ENCODE data around the gene SIGLEC15. TPM values are rescaled to one million over a fixed set of nuclear protein-coding genes. Genes with fewer than 3 reads are reported as not detected.

The SIGLEC15 gene
- total RNA-seq, 1 donor from 2014 or later, result 0.85 TPM

DNA sequence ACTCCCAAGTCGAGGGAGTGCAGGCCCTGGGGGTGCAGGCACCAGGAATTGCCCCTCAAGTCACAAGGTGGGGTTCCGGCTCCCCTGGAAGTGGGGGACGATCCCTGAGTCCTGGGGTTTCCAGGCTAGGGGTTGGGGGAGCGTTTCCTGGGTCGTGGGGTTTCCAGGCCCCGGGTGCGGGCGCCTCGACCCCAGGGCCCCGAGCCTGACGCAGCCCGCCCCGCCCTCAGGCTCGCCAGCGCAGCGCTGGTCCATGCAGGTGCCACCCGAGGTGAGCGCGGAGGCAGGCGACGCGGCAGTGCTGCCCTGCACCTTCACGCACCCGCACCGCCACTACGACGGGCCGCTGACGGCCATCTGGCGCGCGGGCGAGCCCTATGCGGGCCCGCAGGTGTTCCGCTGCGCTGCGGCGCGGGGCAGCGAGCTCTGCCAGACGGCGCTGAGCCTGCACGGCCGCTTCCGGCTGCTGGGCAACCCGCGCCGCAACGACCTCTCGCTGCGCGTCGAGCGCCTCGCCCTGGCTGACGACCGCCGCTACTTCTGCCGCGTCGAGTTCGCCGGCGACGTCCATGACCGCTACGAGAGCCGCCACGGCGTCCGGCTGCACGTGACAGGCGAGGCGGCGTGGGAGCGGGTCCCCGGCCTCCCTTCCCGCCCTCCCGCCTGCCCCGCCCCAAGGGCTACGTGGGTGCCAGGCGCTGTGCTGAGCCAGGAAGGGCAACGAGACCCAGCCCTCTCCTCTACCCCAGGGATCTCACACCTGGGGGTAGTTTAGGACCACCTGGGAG is 12.0 kb downstream of the SIGLEC15 start:
- TF ChIP-seq, protein P1, sequence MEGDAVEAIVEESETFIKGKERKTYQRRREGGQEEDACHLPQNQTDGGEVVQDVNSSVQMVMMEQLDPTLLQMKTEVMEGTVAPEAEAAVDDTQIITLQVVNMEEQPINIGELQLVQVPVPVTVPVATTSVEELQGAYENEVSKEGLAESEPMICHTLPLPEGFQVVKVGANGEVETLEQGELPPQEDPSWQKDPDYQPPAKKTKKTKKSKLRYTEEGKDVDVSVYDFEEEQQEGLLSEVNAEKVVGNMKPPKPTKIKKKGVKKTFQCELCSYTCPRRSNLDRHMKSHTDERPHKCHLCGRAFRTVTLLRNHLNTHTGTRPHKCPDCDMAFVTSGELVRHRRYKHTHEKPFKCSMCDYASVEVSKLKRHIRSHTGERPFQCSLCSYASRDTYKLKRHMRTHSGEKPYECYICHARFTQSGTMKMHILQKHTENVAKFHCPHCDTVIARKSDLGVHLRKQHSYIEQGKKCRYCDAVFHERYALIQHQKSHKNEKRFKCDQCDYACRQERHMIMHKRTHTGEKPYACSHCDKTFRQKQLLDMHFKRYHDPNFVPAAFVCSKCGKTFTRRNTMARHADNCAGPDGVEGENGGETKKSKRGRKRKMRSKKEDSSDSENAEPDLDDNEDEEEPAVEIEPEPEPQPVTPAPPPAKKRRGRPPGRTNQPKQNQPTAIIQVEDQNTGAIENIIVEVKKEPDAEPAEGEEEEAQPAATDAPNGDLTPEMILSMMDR (IDR thresholded peaks at IDR 0.05), result peak; percentile 77
- H3K9me3 Mint-ChIP-seq (ENCODE audit: low read depth), result no peaks in the 10 kb centered on the region
- no peak overlapping the region for H3K4me3 Mint-ChIP-seq (ENCODE audit: unreplicated experiment)
- H3K27ac Mint-ChIP-seq (ENCODE audit: unreplicated experiment), result no peak overlapping the region
- no peaks in the 10 kb centered on the region for H3K36me3 Mint-ChIP-seq (ENCODE audit: low read depth)
- peaks cover 8% of the 10 kb centered on the region for H3K27me3 Mint-ChIP-seq (ENCODE audit: low read depth)
- no peak for DNase-seq (ENCODE audit: low spot score)
- peaks cover 14% of the 10 kb centered on the region for H3K4me1 Mint-ChIP-seq (ENCODE audit: low read depth)

DNA sequence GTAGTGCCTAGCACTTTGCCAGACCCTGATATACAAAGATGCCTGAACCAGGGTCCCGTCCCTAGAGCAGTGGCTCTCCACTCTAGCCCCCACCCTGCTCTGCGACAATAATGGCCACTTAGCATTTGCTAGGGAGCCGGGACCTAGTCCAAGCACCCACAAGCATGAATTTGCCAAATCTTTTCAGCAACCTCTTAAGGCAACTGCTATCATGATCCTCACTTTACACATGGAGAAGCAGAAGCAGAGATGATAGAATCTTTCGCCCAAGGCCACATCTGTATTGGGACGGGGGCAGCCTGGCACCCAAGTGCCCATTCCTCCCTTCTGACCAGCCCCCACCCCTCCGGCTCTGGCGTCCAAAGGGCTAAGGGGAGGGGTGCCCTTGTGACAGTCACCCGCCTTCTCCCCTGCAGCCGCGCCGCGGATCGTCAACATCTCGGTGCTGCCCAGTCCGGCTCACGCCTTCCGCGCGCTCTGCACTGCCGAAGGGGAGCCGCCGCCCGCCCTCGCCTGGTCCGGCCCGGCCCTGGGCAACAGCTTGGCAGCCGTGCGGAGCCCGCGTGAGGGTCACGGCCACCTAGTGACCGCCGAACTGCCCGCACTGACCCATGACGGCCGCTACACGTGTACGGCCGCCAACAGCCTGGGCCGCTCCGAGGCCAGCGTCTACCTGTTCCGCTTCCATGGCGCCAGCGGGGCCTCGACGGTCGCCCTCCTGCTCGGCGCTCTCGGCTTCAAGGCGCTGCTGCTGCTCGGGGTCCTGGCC is 13.0 kb downstream of the SIGLEC15 start:
- no peaks in the 10 kb centered on the region for H3K36me3 Mint-ChIP-seq (ENCODE audit: low read depth)
- H3K4me1 Mint-ChIP-seq (ENCODE audit: low read depth), result peaks cover 9% of the 10 kb centered on the region
- TF ChIP-seq, protein P1 (IDR thresholded peaks at IDR 0.05), result no peak
- no peak overlapping the region for H3K4me3 Mint-ChIP-seq (ENCODE audit: unreplicated experiment)
- DNase-seq (ENCODE audit: low spot score), result no peak
- H3K27me3 Mint-ChIP-seq (ENCODE audit: low read depth), result peaks cover 8% of the 10 kb centered on the region
- H3K27ac Mint-ChIP-seq (ENCODE audit: unreplicated experiment), result no peak overlapping the region
- H3K9me3 Mint-ChIP-seq (ENCODE audit: low read depth), result no peaks in the 10 kb centered on the region

DNA sequence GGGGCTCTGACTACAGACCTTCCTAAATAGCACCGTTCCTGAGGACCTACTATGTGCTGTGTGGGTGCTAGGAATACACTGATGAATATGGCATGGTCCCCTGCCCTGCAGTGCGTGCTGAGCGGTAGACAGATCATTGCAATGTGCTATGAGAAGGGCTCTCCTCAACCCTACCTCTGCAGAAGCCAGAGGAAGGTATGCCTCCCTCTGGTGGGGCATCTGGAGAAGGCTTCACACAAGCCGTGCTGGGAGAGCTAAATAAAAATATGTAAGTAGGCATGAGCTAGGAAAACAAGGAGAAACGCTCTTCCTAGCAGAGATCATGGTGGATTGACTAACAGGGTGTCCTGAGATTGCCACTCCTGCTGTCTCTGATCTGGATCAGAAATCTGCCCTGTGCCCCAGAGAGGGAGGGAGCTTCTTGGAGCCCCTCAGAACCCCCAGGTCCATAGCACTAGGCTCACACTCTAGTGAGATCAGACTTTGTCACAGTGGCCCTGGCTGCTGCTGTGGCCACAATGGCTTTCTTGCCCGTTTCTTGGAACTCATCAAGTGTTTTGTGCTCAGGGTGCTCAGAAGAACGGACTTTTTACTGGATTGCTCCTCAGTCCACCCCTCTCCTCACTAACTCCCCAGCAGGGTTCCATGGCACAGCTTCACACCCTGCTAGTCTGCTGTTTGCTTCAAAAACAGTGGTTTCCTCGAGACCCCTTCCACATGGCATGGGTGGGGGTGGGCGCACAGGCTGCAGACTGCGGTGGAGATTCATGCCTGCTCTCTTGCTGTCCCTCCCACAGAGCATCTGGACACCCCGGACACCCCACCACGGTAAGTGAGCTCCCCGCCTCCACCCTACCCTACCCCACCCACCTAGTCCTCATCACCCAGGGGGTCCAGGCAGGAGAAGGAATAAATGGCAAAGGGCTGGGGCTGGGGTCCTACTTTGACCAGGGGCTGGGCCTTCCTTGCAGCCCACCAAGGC is 14.2 kb downstream of the SIGLEC15 start:
- no peaks in the 10 kb centered on the region for H3K36me3 Mint-ChIP-seq (ENCODE audit: low read depth)
- H3K4me3 Mint-ChIP-seq (ENCODE audit: unreplicated experiment), result no peak overlapping the region
- H3K27ac Mint-ChIP-seq (ENCODE audit: unreplicated experiment), result no peak overlapping the region
- no peak for DNase-seq (ENCODE audit: low spot score)
- H3K4me1 Mint-ChIP-seq (ENCODE audit: low read depth), result peaks cover 9% of the 10 kb centered on the region
- no peaks in the 10 kb centered on the region for H3K9me3 Mint-ChIP-seq (ENCODE audit: low read depth)
- TF ChIP-seq, protein P1 (IDR thresholded peaks at IDR 0.05), result peak; percentile 82
- peaks cover 8% of the 10 kb centered on the region for H3K27me3 Mint-ChIP-seq (ENCODE audit: low read depth)

DNA sequence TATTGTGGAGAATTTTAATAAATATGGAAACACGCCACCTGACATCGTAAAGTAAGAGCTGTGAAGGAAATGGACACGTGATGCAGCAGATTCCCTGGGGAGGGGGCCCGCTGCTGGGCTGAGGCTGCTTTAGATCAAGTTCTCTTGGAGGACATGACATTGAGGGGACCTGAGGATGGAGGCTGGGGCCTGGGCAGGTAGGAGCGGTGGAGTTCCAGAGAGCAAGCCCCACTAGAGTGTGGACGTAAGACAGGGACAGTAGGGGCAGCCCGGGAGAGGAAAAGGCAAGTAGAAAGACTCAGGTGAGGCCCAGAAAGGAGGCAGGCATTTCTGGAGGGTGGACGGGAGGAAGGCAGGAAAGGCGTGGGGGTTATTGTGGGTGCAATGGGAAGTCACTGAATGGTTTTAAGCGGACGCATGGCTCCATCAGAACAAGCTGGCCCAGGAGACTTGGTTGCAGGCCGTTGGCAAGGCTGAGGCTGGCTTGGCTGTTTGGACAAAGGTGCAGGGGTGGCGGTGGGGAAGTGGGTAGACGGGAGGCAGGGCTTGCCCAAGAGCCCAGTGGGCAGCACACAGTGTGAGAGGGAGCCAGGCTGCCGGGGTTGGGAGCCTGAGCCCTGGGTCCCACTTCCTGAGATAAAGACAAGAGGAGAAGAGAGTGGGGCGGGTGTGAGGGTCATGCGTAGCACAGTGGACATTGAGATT is 15.7 kb downstream of the SIGLEC15 start:
- Mint-ChIP-seq H3K36me3 (ENCODE audit: low read depth) (peaks cover 2% of the 10 kb centered on the region), H3K9me3 (ENCODE audit: low read depth) (no peaks in the 10 kb centered on the region), H3K27ac (ENCODE audit: unreplicated experiment) (no peak overlapping the region), H3K27me3 (ENCODE audit: low read depth) (peaks cover 5% of the 10 kb centered on the region), H3K4me1 (ENCODE audit: low read depth) (peaks cover 9% of the 10 kb centered on the region), H3K4me3 (ENCODE audit: unreplicated experiment) (no peak overlapping the region)
- TF ChIP-seq, protein P1 (IDR thresholded peaks at IDR 0.05), result no peak
- no peak for DNase-seq (ENCODE audit: low spot score)
